ENCODE results near the gene KRT6C.
"Not testable (repeated sequence)": the region's sequence is repeated elsewhere in the genome, so short reads cannot be mapped to it uniquely, and the experiment has no call there.

The KRT6C gene

GRCh38 chr12:52499806-52500560 lies 26.4 kb upstream of the KRT6C start:
- no peak for DNase-seq

DNA sequence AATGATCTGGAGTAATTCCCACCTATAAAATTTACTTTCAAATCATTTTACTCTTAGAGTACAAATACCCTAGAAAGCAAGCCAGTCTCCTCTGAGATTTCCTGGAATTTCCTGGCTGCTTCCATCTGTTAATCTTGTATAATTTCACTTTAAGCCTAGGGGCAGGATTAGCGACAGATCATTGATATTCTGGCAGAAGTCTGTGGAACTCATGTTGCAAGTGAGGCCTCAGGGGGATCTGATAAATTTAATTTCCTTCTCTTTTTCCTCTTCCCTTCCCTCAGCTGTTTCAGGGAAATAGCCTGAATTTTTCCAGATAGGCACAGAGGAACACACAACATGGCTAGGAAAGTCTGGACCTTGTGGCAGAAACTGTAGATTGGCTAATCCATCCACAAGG lies 25.3 kb upstream of the KRT6C start:
- DNase-seq: no peak

DNA sequence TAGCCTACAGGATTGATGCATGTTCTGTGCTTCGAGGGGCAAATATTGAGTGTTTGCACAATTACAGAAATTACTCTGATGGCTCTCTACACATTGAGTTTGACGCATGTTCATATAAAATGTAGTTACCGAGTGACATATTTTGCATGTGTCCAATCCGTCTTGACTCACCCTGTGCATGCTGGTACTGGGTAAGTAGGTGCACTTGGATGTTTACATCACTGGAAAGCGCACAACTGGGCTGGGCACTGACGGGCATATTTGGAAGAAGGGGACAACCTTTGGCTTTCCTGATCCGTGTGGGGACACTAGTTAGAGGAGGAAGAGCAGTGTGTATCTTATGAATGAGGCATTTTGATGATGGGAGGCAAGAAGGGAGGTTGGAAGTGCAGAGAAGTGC lies 24.4 kb upstream of the KRT6C start:
- DNase-seq: no peak

GRCh38 chr12:52496590-52497071 lies 23.0 kb upstream of the KRT6C start:
- DNase-seq: peak; percentile 37

GRCh38 chr12:52496054-52496453 lies 22.4 kb upstream of the KRT6C start:
- DNase-seq: no peak

GRCh38 chr12:52495389-52495788 lies 21.8 kb upstream of the KRT6C start:
- DNase-seq: no peak

GRCh38 chr12:52494518-52494917 lies 20.9 kb upstream of the KRT6C start:
- DNase-seq: no peak

- DNase-seq: no peak
These were observed 20.5 kb upstream of the KRT6C start for GRCh38 chr12:52494100-52494499.

DNA sequence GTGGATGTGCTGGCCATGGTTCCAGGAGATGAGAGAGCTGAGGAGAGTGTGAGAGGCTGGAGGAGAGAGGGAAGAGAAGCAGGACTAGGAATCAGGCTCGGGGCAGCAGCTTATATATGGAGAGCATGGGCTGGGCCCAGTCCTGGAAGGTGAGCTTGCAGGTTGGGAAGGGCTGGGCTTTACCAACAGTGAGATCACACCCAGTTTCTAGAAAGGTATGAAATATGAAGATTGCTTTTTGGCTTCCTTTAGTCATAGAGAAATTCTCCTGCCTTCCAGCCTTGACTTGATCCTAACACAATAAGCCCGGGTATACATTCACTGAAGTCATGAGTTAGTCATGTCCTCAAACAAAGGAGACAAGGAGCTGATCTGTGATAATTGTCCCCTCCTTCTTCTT lies 19.6 kb upstream of the KRT6C start, which contains the start of gene KRT6A:
KRT6A (minus strand) TSS at position 86 of the 400 bp plus-strand sequence; CDS start at position 17, 69 bp downstream.
- no peak for DNase-seq

GRCh38 chr12:52492405-52492804 lies 18.8 kb upstream of the KRT6C start:
- DNase-seq: not testable (repeated sequence)

DNA sequence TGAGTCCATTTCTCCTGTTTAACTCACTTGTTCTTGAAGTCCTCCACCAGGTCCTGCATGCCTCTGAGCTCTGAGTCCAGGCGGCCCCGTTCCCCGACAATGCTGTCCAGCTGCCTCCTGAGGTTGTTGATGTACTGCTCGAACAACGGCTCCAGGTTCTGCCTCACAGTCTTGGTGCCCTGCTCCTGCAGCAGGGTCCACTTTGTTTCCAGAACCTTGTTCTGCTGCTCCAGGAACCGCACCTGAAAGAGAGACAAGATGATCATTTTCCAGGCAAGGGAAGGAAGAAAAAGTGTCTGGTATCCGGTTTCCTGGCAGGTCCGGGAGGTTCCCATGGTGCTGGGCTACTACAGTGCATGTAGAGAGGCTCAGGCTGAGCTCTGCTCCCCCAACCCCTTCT lies 17.9 kb upstream of the KRT6C start:
- not testable (repeated sequence) for DNase-seq

DNA sequence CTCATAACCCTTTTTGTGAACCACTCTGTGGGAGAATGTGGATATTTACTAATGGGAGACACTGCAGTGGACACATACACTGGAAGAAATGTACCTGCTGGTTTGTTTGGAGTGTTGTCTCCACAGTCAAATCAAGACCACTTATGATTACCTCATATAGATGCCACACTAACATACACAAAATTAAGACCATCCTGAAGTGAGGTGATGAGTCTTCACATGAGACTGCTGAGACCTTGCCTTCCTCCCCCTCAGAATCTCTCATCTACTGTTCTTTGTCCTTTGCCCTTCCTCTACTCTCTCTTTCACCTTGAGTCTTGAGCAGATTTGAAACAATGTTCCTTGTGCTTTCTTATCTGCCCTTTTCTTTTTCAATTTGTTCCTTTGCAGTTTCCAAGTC lies 15.1 kb upstream of the KRT6C start:
- no peak for DNase-seq

DNA sequence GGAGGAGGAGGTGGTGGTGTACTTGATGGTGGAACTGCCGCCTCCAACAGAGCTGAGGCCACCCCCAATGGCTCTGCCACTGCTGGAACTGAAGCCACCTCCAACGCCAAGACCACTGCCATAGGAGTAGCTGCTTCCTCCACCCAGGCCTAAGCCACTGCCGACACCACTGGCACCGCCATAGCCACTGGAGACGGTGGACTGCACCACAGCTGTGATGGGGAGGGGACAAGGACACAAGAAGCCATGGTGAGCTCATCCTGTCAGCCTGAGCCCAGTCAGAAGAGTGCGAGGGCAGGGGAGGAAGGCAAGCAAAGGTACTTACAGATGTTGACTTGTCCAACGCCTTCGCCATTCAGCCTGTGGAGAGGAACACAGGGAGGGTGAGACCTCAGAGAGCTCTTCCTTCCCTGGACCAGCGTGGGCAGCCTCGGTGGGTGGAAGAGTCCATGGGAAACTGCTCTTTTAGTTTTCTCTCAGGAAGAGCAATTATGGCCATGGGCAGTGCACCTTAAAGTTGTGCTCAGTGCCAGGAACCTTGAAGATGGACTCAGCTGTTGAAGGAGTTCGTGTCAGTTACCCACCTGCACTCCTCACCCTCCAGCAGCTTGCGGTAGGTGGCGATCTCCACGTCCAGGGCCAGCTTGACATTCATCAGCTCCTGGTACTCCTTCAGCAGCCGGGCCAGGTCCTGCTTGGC lies 14.3 kb upstream of the KRT6C start:
- DNase-seq: not testable (repeated sequence)

- no peak for DNase-seq
These were observed 13.6 kb upstream of the KRT6C start for GRCh38 chr12:52487211-52487610.

DNA sequence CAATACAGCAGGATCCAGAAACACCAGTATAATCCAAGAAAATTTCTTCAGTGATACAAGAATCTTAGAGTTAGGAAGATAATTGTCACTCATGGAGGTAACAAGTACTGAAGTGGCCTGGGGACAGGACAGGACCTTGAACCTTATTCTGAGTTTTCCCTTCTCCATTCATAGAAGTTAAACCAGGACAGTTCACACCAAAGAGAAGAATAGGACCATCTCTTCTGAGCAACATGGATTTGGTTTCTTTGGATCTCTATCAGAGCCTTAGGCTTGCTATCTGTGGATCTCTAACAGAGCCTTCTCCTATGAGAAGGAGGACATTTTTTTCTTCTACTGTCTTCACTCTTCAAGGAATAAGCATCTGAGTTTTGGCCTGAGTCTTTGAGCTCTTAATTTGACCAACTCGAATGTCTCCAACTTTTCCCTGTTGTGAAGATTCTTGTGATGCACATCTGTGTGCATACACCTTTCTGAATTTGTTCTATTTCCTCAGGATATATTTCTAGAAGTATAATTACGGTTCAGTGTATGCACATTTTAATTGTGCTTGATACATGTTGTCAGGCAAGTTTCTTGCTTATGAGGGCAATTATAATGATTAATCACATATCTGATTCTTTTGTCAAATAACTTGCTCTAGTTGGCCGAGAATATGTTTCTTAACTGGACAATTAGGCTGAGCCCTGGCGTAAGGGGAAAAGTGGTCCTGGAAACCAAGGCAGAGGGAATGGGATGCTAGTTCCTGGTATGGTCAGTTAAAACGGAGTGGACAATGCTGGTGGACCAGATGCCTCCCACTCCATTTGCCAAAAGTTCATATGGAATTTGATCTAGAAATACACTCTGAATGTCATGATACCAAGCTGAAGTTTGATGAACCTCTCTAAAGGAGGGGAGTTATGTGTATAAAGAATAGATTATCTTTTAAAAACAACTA lies 12.8 kb upstream of the KRT6C start:
- DNase-seq: no peak

- DNase-seq: no peak
These were observed 6.5 kb upstream of the KRT6C start for GRCh38 chr12:52480073-52480472.

DNA sequence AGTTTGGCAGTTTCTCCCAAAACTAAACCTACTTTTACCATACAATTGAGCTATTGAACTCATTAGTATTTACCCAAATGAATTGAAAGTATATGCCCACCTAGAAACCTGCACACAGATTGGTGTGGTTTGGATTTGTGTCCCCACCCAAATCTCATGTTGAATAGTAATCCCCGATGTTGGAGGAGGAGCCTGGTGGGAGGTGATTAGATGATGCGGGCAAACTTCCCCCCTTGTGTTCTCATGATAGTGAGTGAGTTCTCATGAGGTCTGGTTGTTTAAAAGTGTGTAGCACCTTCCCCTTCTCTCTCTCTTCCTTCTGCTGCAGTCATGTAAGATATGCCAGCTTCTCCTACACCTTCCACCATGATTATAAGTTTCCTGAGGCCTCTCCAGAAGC lies 4.0 kb upstream of the KRT6C start:
- no peak for DNase-seq

DNA sequence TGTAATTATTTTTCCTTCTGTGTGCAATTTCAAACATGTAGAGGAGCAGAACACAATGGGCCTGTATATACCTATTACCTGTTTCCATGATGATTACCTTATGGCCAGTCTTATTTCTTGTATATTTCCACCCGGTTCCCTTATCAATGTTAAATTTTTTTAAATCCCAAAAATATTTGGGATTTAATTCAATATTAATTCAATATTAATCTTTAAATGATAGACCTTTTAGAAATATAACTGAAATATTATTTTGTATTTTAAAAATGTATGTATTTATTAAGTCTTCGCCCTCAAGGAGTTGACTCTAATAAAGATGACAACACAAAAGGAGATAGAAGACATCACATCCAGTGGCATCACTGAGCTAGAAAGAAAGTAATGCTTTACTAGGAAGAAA lies 607 bp upstream of the KRT6C start:
- DNase-seq: no peak

- no peak for DNase-seq
These were observed 3.8 kb downstream of the KRT6C start for GRCh38 chr12:52469853-52470252.

GRCh38 chr12:52464897-52465296 lies 8.7 kb downstream of the KRT6C start:
- DNase-seq: no peak

GRCh38 chr12:52461693-52462092 lies 11.9 kb downstream of the KRT6C start:
- no peak for DNase-seq

- DNase-seq: no peak
These were observed 14.7 kb downstream of the KRT6C start for GRCh38 chr12:52458861-52459260.

- no peak for DNase-seq
These were observed 17.8 kb downstream of the KRT6C start for GRCh38 chr12:52455821-52456220.
